Ishikawa (cell line): ENCODE data around the gene THSD4.

Source experiments
- CEBPB ChIP-seq: IDR thresholded peaks from 2 replicates; pipeline ENCODE4 v1.6.1; 2012
- CREB1 ChIP-seq: IDR thresholded peaks from 2 replicates; pipeline ENCODE4 v1.6.1; 2012; ENCODE audit warnings: low read depth
- EP300 ChIP-seq: IDR thresholded peaks from 2 replicates; pipeline ENCODE4 v1.6.1; 2012; ENCODE audit warnings: borderline replicate concordance
- FOXM1 ChIP-seq: IDR thresholded peaks from 2 replicates; pipeline ENCODE4 v1.6.1; 2012; ENCODE audit warnings: low read depth, borderline replicate concordance
- TAF1 ChIP-seq: IDR thresholded peaks from 2 replicates; pipeline ENCODE4 v1.6.1; 2012; ENCODE audit warnings: low read depth, mild to moderate bottlenecking
- TCF12 ChIP-seq: IDR thresholded peaks from 2 replicates; pipeline ENCODE4 v1.6.1; 2012; ENCODE audit warnings: low read depth
- TEAD4 ChIP-seq: IDR thresholded peaks from 2 replicates; pipeline ENCODE4 v1.6.1; 2012
- TF ChIP-seq, protein P1 (sequence below): IDR thresholded peaks from 2 replicates; pipeline ENCODE4 v1.6.1; 2012

DNA sequence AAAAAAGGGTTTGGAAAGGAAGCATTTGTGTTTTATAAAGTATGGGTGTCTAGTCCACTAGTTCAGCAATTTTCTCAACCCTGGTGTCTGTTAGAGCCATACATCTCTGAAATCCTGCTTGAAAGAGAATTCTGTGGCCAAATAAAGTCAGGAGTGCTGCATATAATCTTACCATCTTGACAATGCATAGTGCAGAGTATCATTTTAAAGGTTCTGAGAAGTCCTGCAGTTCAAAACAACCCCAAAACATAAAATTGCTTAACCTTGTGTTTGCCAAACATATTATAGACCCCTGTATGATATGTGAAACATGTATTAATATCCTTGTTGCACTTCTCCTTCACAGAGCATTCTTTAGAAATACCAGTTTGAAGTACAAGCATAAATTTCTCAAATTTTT is 191.3 kb downstream of the THSD4 start:
- TF ChIP-seq, protein P1, sequence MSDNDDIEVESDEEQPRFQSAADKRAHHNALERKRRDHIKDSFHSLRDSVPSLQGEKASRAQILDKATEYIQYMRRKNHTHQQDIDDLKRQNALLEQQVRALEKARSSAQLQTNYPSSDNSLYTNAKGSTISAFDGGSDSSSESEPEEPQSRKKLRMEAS: no peak
- TF ChIP-seq TCF12 (no peak), CREB1 (no peak), TEAD4 (no peak), TAF1 (no peak), CEBPB (no peak), FOXM1 (no peak), EP300 (no peak)
